Nephron progenitor cell (in vitro differentiated cells): ENCODE results near the gene ENPP1.

Experiments used
- DNase-seq: peaks from one replicate; pipeline ENCODE4 v3.0.0; 2021
- H3K27ac Mint-ChIP-seq: 2 replicates; pipeline ENCODE4 v1.8.0; 2021; ENCODE audit warnings: mild to moderate bottlenecking, moderate library complexity, mixed read lengths
- H3K27me3 Mint-ChIP-seq: 2 replicates; pipeline ENCODE4 v1.8.0; 2021; ENCODE audit warnings: mild to moderate bottlenecking, low read depth, mixed read lengths; ENCODE audit not compliant: poor library complexity
- H3K36me3 Mint-ChIP-seq: 2 replicates; pipeline ENCODE4 v1.8.0; 2021; ENCODE audit warnings: low read depth, mixed read lengths
- H3K4me1 Mint-ChIP-seq: 2 replicates; pipeline ENCODE4 v1.8.0; 2021; ENCODE audit warnings: mixed read lengths
- H3K4me3 Mint-ChIP-seq: 2 replicates; pipeline ENCODE4 v1.8.0; 2021; ENCODE audit warnings: mild to moderate bottlenecking, moderate library complexity, mixed read lengths
- H3K9me3 Mint-ChIP-seq: 2 replicates; pipeline ENCODE4 v1.8.0; 2021; ENCODE audit warnings: mild to moderate bottlenecking, moderate library complexity, mixed read lengths
- TF ChIP-seq, protein P1 (sequence below): fragments of 200-600 bp; sonication (generic); IDR thresholded peaks from 2 replicates; pipeline ENCODE4 v1.5.0; 2021; ENCODE audit warnings: antibody characterized with exemption

The ENPP1 gene

DNA sequence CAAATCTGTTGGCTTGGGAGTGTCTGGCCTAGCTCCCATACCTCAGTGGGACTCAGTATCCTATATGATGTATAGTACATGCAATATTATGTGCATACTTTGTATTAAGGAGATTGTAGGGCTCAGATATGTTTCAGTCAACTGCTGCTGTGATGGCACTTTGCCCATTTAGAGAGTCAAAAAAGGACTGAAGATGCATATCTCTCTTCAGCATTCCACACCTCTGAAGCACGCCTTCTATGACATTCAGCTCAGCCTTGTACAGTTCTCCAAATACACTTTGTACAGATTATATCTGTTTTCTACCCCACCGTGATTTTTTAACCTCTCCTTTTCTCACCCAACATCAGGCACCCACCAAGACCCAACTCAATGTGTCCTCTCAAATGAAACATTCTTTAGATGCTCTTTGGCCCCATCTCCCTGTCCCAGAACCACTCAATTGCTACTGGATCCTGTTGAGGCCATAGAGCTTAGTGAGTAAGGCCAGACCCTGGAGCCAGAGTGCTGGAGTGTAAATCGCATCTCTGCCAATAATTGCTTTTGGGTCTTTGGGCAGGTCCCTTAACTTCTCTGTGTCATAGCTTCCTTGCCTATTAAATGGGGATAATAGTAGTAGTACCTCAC is 15.6 kb downstream of the ENPP1 start:
- peaks cover 3% of the 10 kb centered on the region for H3K27me3 Mint-ChIP-seq
- TF ChIP-seq, protein P1, sequence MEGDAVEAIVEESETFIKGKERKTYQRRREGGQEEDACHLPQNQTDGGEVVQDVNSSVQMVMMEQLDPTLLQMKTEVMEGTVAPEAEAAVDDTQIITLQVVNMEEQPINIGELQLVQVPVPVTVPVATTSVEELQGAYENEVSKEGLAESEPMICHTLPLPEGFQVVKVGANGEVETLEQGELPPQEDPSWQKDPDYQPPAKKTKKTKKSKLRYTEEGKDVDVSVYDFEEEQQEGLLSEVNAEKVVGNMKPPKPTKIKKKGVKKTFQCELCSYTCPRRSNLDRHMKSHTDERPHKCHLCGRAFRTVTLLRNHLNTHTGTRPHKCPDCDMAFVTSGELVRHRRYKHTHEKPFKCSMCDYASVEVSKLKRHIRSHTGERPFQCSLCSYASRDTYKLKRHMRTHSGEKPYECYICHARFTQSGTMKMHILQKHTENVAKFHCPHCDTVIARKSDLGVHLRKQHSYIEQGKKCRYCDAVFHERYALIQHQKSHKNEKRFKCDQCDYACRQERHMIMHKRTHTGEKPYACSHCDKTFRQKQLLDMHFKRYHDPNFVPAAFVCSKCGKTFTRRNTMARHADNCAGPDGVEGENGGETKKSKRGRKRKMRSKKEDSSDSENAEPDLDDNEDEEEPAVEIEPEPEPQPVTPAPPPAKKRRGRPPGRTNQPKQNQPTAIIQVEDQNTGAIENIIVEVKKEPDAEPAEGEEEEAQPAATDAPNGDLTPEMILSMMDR: no peak
- no peaks in the 10 kb centered on the region for H3K4me1 Mint-ChIP-seq
- no peaks in the 10 kb centered on the region for H3K9me3 Mint-ChIP-seq
- H3K4me3 Mint-ChIP-seq: no peak overlapping the region
- no peaks in the 10 kb centered on the region for H3K36me3 Mint-ChIP-seq
- DNase-seq: no peak
- H3K27ac Mint-ChIP-seq: no peak overlapping the region

DNA sequence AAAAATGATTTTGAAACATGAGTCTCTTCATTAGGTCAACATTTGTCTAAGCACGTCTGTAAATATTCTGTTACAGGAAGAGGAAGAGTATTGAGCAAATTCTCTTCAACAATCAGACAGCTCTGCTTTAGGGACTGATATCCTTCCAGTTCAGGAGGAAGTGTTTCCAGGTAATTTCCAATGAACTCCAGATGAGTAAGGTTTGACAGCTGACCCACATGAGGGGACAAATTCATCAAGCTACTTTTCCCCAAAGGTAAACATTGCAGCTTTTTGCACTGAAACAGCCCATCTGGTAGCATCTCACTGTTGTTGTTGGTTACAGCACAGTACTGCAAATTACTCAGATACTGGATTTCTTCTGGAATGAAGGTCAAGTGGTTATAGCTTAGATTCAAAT is 18.1 kb downstream of the ENPP1 start:
- no peak for DNase-seq
- Mint-ChIP-seq H3K27ac (no peak overlapping the region), H3K4me1 (no peaks in the 10 kb centered on the region), H3K9me3 (no peaks in the 10 kb centered on the region), H3K36me3 (no peaks in the 10 kb centered on the region), H3K4me3 (no peak overlapping the region), H3K27me3 (peaks cover 6% of the 10 kb centered on the region)
- TF ChIP-seq, protein P1: no peak

DNA sequence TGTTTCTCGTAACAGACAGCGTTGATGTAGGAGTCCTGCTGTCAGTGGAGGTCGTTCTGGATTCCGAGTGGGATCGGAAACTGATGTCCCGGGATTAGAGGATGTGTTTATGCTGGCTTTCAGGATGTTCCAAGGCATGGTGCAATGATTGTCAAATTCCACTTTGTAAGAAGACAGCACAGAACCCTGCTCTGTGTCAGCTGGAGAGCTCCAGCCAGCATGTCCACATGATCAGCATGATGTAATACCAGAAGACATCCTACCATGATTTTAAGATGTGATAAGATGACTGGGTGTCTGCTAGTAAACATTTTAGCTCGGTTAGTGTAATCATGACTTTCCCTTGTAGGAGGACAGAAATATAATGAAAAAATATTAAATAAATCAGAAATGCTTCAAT is 20.3 kb downstream of the ENPP1 start:
- Mint-ChIP-seq H3K36me3 (no peaks in the 10 kb centered on the region), H3K27ac (no peak overlapping the region), H3K27me3 (peaks cover 6% of the 10 kb centered on the region), H3K9me3 (no peaks in the 10 kb centered on the region), H3K4me3 (no peak overlapping the region), H3K4me1 (no peaks in the 10 kb centered on the region)
- TF ChIP-seq, protein P1: no peak
- DNase-seq: no peak

DNA sequence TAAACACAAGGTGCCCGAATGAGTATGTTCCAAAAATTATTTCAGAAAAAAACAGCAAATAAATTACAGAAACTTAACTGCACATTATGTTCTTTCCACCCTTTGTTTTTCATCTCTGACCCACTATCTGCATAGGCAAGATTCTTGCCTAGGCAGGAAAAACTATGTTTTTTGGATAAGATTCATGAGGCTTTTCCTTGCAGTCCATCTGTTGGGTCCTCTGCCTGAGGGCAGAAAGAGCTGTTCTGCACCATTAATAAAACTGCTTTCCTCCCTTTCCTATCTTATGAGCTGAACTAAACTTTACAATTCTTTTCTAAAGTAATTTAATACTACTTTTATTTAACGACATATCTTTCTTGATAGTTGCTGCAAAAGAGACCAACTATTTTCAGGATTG is 21.1 kb downstream of the ENPP1 start:
- peaks cover 5% of the 10 kb centered on the region for H3K27me3 Mint-ChIP-seq
- no peaks in the 10 kb centered on the region for H3K4me1 Mint-ChIP-seq
- TF ChIP-seq, protein P1: no peak
- no peak for DNase-seq
- H3K4me3 Mint-ChIP-seq: no peak overlapping the region
- H3K9me3 Mint-ChIP-seq: no peaks in the 10 kb centered on the region
- H3K27ac Mint-ChIP-seq: peak overlapping the region; percentile 32
- H3K36me3 Mint-ChIP-seq: no peaks in the 10 kb centered on the region

DNA sequence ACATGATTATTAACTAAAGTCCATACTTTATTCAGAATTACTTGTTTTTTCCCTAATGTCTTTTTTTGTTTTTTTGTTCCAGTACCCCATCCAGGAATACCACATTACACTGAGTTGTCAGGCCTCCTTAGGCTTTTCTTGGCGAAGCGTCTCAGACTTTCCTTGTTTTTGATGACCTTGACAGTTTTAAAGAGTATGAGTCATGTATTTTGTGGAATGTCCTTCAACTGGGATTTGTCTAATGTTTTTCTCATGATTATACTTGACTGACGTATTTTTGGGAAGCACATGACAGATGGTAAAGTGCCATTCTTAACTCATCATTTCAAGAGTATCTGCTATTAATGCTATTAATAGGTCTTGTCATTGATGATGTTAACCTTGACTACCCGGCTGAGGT is 23.6 kb downstream of the ENPP1 start:
- no peak overlapping the region for H3K27ac Mint-ChIP-seq
- TF ChIP-seq, protein P1: no peak
- H3K36me3 Mint-ChIP-seq: no peaks in the 10 kb centered on the region
- H3K9me3 Mint-ChIP-seq: no peaks in the 10 kb centered on the region
- DNase-seq: no peak
- no peak overlapping the region for H3K4me3 Mint-ChIP-seq
- H3K27me3 Mint-ChIP-seq: peaks cover 2% of the 10 kb centered on the region
- H3K4me1 Mint-ChIP-seq: no peaks in the 10 kb centered on the region

DNA sequence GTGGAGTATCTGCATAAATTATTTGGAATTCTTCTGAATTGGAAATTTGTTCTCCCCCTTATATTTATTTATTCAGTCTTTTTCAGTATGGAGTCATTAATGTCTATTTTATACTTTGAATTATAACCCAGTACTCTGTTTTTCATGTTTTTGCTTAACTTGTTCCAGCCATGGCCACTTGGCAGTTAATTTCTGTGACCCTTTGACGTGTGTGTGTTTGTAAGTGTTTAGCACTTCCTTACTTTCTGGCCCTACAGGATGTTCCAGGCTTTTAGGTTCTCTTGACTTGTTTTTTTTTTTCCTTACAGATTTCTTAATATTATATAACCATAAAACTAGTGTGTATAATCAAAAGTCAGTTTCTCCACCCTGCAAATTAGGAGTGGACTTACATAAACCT is 24.1 kb downstream of the ENPP1 start:
- Mint-ChIP-seq H3K9me3 (no peaks in the 10 kb centered on the region), H3K36me3 (no peaks in the 10 kb centered on the region), H3K4me1 (no peaks in the 10 kb centered on the region), H3K27me3 (peaks cover 2% of the 10 kb centered on the region), H3K4me3 (no peak overlapping the region), H3K27ac (no peak overlapping the region)
- DNase-seq: no peak
- TF ChIP-seq, protein P1: no peak
